Peyer's patch (tissue), 4 donors: ENCODE measurements around the gene C9orf43. TPM values are rescaled to one million over a fixed set of nuclear protein-coding genes. Genes with fewer than 3 reads are reported as not detected.

Experiments used
- DNase-seq, 3 donors: peaks; one replicate each; pipeline ENCODE4 v3.0.0-alpha.2; 2017 to 2019
- H3K27ac ChIP-seq, 4 donors: fragments of 200-600 bp; sonication (generic); one replicate each; pipeline ENCODE4 v1.5.1; 2016 to 2019
- H3K27me3 ChIP-seq, 2 donors: fragments of 200-600 bp; sonication (generic); one replicate each; pipeline ENCODE4 v1.5.1; 2019
- H3K36me3 ChIP-seq, 3 donors: fragments of 200-600 bp; sonication (generic); one replicate each; pipeline ENCODE4 v1.5.1; 2016 to 2019
- H3K4me1 ChIP-seq, 4 donors: fragments of 200-600 bp; sonication (generic); one replicate each; pipeline ENCODE4 v1.5.1; 2016 to 2019
- H3K4me3 ChIP-seq, 4 donors: fragments of 200-600 bp; sonication (generic); 1 replicate in 3 of 4; 2 replicates in 1 of 4; pipeline ENCODE4 v1.5.1; 2016 to 2019; ENCODE audit warnings: mild to moderate bottlenecking in 1 of 4
- H3K9me3 ChIP-seq, 4 donors: fragments of 200-600 bp; sonication (generic); one replicate each; pipeline ENCODE4 v1.5.1; 2016 to 2019; ENCODE audit warnings: mild to moderate bottlenecking in 1 of 4
- CTCF ChIP-seq, 6 experiments: fragments of 450-650 bp in 4 of 6; fragments of 200-600 bp in 2 of 6; sonication (generic) in 1 of 6; IDR thresholded peaks; one replicate each; pipeline ENCODE4 v1.5.1; 2017 to 2019; ENCODE audit warnings: antibody characterized with exemption in 6 of 6, mild to moderate bottlenecking in 3 of 6, moderate library complexity in 1 of 6
- POLR2A ChIP-seq, 2 donors: fragments of 450-650 bp; IDR thresholded peaks; one replicate each; pipeline ENCODE4 v1.5.1; 2017; ENCODE audit warnings: antibody characterized with exemption in 2 of 2, mild to moderate bottlenecking in 2 of 2, moderate library complexity in 2 of 2
- total RNA-seq, 4 donors: library from RNA; depleted of rRNA; stranded (reverse); fragments of >200 nt; gene quantifications; one replicate each; pipeline ENCODE4 v1.1.0, GENCODE V29; 2016

Gene C9orf43
- total RNA-seq, 4 donors from 2014 or later = 1.1 to 5.0 (median 1.2) TPM; not detected in 1

- Histone ChIP-seq H3K27me3 (no peaks in the 10 kb centered on the region), H3K36me3 (no peaks in the 10 kb centered on the region), H3K27ac (no peak overlapping the region), H3K9me3 (no peaks in the 10 kb centered on the region), H3K4me3 (no peak overlapping the region), H3K4me1 (no peaks in the 10 kb centered on the region)
- no peak for TF ChIP-seq CTCF (IDR thresholded peaks at IDR 0.05)
- no peak for TF ChIP-seq POLR2A (IDR thresholded peaks at IDR 0.05)
- DNase-seq = no peak
Measured at GRCh38 chr9:113421726-113422125, 11.2 kb downstream of the C9orf43 start.

DNA sequence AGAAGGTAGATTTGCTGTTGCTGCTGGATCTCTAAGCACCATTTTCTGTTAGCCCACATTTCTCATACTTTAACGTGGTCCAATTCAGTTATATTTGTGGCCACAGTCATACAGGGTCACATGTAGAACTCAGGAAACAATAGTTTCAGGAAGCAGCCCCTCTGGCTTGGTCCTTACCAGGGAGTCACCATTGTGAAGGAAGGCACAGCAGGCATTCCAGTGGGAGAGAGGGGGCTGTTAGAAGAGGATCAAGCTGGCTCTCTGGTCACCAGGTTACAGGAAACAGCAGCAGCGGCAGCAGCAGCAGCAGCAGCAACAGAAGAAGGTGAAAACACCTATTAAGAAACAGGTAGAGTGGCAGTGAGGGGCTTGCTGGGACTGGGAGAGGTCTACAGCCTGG lies 14.5 kb downstream of the C9orf43 start:
- TF ChIP-seq CTCF (IDR thresholded peaks at IDR 0.05) = no peak
- no peak for TF ChIP-seq POLR2A (IDR thresholded peaks at IDR 0.05)
- Histone ChIP-seq H3K4me1 (no peaks in the 10 kb centered on the region), H3K9me3 (no peaks in the 10 kb centered on the region), H3K27me3 (no peaks in the 10 kb centered on the region), H3K4me3 (no peak overlapping the region), H3K27ac (no peak overlapping the region), H3K36me3 (no peaks in the 10 kb centered on the region)
- no peak for DNase-seq

- Histone ChIP-seq H3K36me3 (no peaks in the 10 kb centered on the region), H3K4me1 (no peaks in the 10 kb centered on the region), H3K4me3 (no peak overlapping the region), H3K27ac (no peak overlapping the region), H3K9me3 (no peaks in the 10 kb centered on the region), H3K27me3 (no peaks in the 10 kb centered on the region)
- no peak for DNase-seq
- TF ChIP-seq CTCF (IDR thresholded peaks at IDR 0.05) (no peak), POLR2A (IDR thresholded peaks at IDR 0.05) (no peak)
Measured at GRCh38 chr9:113426701-113427100, 16.2 kb downstream of the C9orf43 start.

DNA sequence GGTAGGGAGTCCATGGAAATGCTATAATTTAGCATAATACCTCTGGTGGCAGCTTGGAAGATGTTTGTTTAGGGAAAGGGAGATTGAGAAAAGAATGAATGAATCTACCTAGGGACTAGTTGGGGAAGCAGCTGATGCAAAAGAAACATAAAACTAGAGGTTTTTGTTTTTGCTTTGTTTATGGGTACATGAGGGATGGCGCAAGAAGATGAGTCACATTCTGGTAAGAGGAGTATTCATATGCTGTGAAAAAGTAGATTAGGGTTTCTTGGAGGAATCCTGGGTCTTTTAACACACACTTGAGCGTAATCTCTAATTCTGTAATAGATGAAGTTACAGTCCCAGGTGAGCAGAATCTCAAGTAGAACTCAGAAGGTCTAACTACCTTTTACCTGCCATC lies 17.1 kb downstream of the C9orf43 start:
- no peaks in the 10 kb centered on the region for H3K9me3 ChIP-seq
- DNase-seq = no peak
- TF ChIP-seq CTCF (IDR thresholded peaks at IDR 0.05) (no peak), POLR2A (IDR thresholded peaks at IDR 0.05) (no peak)
- H3K36me3 ChIP-seq = no peaks in the 10 kb centered on the region
- no peak overlapping the region for H3K4me3 ChIP-seq
- H3K27ac ChIP-seq = no peak overlapping the region
- no peaks in the 10 kb centered on the region for H3K4me1 ChIP-seq
- H3K27me3 ChIP-seq = no peaks in the 10 kb centered on the region

DNA sequence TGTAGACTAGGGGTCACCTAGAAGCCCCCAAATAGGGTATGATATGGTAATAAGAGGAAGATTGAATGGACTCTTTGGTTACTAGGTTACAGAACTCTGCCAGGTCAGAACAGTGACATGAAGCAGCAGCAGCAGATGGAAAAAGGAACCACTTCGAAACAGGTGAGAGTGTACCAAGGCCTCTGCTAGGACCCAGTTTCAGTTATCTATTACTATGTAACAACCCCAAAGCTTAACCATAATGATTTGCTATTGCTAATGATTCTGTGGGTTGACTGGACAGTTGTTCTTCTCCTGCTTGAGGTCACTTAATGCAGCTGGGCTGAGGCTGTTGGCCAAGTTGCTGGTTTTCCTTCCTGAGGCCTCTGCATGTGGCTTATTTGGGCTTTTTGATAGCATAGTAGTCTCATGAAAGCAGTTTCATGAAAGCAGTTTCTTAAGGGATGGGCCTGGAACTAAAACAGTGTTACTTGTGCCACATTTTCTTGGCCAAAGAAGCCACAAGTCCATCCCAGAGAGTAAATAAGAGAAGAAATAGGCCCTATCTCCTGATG lies 17.6 kb downstream of the C9orf43 start:
- Histone ChIP-seq H3K27ac (no peak overlapping the region), H3K27me3 (no peaks in the 10 kb centered on the region), H3K4me1 (no peaks in the 10 kb centered on the region), H3K4me3 (no peak overlapping the region), H3K36me3 (no peaks in the 10 kb centered on the region), H3K9me3 (no peaks in the 10 kb centered on the region)
- no peak for DNase-seq
- TF ChIP-seq CTCF (IDR thresholded peaks at IDR 0.05) (no peak), POLR2A (IDR thresholded peaks at IDR 0.05) (no peak)

DNA sequence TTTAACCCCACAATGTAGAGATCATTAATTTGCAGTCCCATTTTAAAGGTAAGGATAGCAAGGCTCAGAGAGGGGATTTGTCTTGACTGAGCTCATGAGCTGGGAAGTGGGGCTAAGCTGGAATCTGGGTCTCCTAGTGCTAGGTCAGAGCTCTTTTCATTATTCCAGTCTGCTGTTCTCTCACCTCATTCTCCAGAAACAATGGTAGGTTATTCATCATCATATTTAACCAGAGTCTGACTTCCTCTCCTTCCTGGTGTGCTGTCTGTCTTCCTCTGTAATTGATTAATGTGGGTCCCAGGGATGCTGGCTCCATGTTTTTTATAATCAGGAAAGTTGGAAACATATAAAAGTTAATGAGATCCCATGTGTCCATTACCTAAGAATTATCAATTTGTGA lies 20.6 kb downstream of the C9orf43 start:
- TF ChIP-seq POLR2A (IDR thresholded peaks at IDR 0.05) (no peak), CTCF (IDR thresholded peaks at IDR 0.05) (no peak)
- Histone ChIP-seq H3K27ac (no peak overlapping the region), H3K9me3 (no peaks in the 10 kb centered on the region), H3K4me1 (no peaks in the 10 kb centered on the region), H3K36me3 (no peaks in the 10 kb centered on the region), H3K27me3 (no peaks in the 10 kb centered on the region), H3K4me3 (no peak overlapping the region)
- DNase-seq = no peak
